Measurements from ENCODE around the gene MRPS12.

MRPS12 gene

DNA sequence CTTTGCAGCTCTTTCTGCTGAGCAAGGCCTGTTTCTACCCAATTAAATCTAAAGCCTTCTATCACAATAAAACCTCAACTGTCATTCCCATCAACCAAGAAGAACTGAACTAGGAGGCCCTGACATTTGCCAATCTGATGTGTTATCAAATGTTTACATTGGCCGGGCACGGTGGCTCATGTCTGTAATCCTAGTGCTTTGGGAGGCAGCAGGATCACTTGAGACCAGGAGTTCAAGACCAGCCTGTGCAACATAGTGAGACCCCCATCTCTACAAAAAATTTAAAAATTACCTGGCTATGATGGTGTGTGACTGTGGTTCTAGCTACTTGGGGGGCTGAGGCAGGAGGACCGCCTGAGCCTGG is 47.6 kb downstream of the MRPS12 start:
- DNase-seq: no peak

DNA sequence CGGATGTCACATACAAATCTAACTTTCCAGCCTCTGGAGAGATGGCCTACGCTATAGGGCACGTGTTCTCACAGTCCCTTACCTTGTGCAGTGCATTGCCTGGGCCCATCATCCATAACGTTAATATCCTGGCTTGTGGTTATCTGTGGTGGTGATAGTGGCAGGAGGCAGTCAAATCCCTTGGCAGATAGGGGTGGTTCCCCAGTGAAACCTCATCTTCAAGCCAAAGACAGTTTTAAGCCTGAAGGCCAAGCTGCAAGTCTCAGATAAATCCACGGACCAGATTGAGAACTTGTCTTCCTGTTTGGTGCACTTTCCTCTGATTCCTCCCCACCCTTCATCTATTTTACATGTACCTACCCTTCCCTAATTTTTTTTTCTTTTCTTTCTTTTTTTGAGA is 49.1 kb downstream of the MRPS12 start:
- no peak for DNase-seq

DNA sequence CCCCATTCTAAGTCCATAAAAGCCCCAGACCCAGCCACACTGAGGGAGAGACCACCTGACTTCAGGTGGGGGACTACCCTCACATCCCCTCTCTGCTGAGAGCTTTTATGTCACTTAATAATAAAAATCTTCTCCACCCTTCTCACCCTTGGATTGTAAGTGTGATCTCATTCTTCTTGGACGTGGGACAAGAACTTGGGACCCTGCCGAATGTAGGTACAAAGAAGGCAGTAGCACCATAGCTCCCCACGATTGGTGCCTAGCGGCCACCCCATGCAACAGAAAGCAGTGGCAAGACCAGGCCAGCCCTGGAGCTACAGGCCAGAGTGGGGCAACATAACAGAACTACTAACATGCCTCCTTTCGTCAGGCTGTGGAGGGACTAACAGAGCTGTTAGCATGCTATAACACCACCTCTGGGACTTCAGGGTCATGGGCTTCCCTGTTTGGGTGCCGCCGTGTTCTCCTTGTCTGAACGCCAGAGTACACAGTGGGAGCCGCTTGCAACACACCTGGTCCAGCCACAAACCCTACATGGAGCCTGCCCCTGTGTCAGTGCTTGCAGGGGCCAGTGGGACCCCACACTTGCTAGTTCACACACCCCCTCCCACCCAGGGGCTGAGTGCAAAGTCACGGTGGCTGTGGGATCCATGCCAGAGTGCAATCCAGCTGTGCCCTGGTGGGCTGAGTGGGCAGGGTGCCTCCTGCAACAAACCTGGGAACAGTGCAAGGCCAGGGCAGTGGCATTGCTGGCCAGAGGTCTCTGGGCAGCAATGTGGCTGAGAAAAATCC is 50.0 kb downstream of the MRPS12 start:
- DNase-seq: no peak

Data from DMS79 (cell line).